KMS-11 (cell line): ENCODE measurements around the gene TUNAR.

ENCODE experiments used
- H2AFZ ChIP-seq: fragments of 200-600 bp; sonication (generic); 2 replicates; pipeline ENCODE4 v1.6.1; 2016; ENCODE audit warnings: antibody characterized with exemption, mixed run types, low read depth
- H3K27ac ChIP-seq: fragments of 200-600 bp; sonication (generic); 2 replicates; pipeline ENCODE4 v1.6.1; 2016; ENCODE audit warnings: mild to moderate bottlenecking, mixed run types
- H3K27me3 ChIP-seq: fragments of 200-600 bp; sonication (generic); 2 replicates; pipeline ENCODE4 v1.6.1; 2017; ENCODE audit warnings: mild to moderate bottlenecking, low read depth, mixed run types, moderate library complexity; ENCODE audit not compliant: insufficient read depth
- H3K36me3 ChIP-seq: fragments of 200-600 bp; sonication (generic); 2 replicates; pipeline ENCODE4 v1.6.1; 2017; ENCODE audit warnings: mild to moderate bottlenecking, mixed run types; ENCODE audit not compliant: insufficient read depth
- H3K4me1 ChIP-seq: fragments of 200-600 bp; sonication (generic); 2 replicates; pipeline ENCODE4 v1.6.1; 2016; ENCODE audit warnings: mild to moderate bottlenecking, low read depth, mixed run types; ENCODE audit not compliant: poor library complexity, severe bottlenecking
- H3K4me2 ChIP-seq: fragments of 200-600 bp; sonication (generic); 2 replicates; pipeline ENCODE4 v1.7.0; 2016; ENCODE audit warnings: mild to moderate bottlenecking, mixed run types
- H3K4me3 ChIP-seq: fragments of 200-600 bp; sonication (generic); IDR thresholded peaks from 2 replicates; pipeline ENCODE4 v1.6.1; 2017; ENCODE audit warnings: low read depth, low read length, mixed read lengths; ENCODE audit not compliant: insufficient read depth
- H3K79me2 ChIP-seq: fragments of 200-600 bp; sonication (generic); 2 replicates; pipeline ENCODE4 v1.6.1; 2016; ENCODE audit warnings: low read depth, mixed run types; ENCODE audit not compliant: insufficient read depth
- H3K9ac ChIP-seq: fragments of 200-600 bp; sonication (generic); 2 replicates; pipeline ENCODE4 v1.6.1; 2016; ENCODE audit warnings: mild to moderate bottlenecking, mixed run types
- H4K20me1 ChIP-seq: fragments of 200-600 bp; sonication (generic); 2 replicates; pipeline ENCODE4 v1.6.1; 2016; ENCODE audit warnings: mild to moderate bottlenecking, mixed run types; ENCODE audit not compliant: insufficient read depth
- CTCF ChIP-seq: fragments of 200-600 bp; sonication (generic); conservative IDR thresholded peaks from 2 replicates; pipeline ENCODE4 v1.6.1; 2017; ENCODE audit warnings: low read depth, mild to moderate bottlenecking, antibody characterized with exemption, low read length, moderate library complexity, mixed read lengths

Gene TUNAR

GRCh38 chr14:95902273-95902826 lies 25.7 kb downstream of the TUNAR start:
- H3K27ac ChIP-seq, result no peak overlapping the region
- H3K9ac ChIP-seq, result no peak overlapping the region
- no peaks in the 10 kb centered on the region for H3K36me3 ChIP-seq
- no peaks in the 10 kb centered on the region for H3K27me3 ChIP-seq
- H2AFZ ChIP-seq, result no peak overlapping the region
- H3K4me2 ChIP-seq, result no peak overlapping the region
- no peaks in the 10 kb centered on the region for H3K4me1 ChIP-seq
- TF ChIP-seq CTCF, result no peak
- H4K20me1 ChIP-seq, result no peaks in the 10 kb centered on the region
- no peaks in the 10 kb centered on the region for H3K79me2 ChIP-seq
- no peak overlapping the region for H3K4me3 ChIP-seq

- no peak for TF ChIP-seq CTCF
- no peaks in the 10 kb centered on the region for H3K36me3 ChIP-seq
- H3K4me2 ChIP-seq, result no peak overlapping the region
- H3K4me1 ChIP-seq, result no peaks in the 10 kb centered on the region
- no peak overlapping the region for H2AFZ ChIP-seq
- H4K20me1 ChIP-seq, result no peaks in the 10 kb centered on the region
- no peaks in the 10 kb centered on the region for H3K79me2 ChIP-seq
- H3K9ac ChIP-seq, result no peak overlapping the region
- H3K27ac ChIP-seq, result no peak overlapping the region
- H3K4me3 ChIP-seq, result no peak overlapping the region
- no peaks in the 10 kb centered on the region for H3K27me3 ChIP-seq
These were observed 26.5 kb downstream of the TUNAR start for GRCh38 chr14:95903165-95903564.

- Histone ChIP-seq H3K9ac (no peak overlapping the region), H2AFZ (no peak overlapping the region), H3K4me1 (no peaks in the 10 kb centered on the region), H3K27ac (no peak overlapping the region), H3K36me3 (no peaks in the 10 kb centered on the region), H3K79me2 (no peaks in the 10 kb centered on the region), H4K20me1 (no peaks in the 10 kb centered on the region), H3K27me3 (no peaks in the 10 kb centered on the region), H3K4me3 (no peak overlapping the region), H3K4me2 (no peak overlapping the region)
- no peak for TF ChIP-seq CTCF
These were observed 27.0 kb downstream of the TUNAR start for GRCh38 chr14:95903616-95904107.

GRCh38 chr14:95906591-95906990 lies 30.0 kb downstream of the TUNAR start:
- TF ChIP-seq CTCF, result no peak
- no peaks in the 10 kb centered on the region for H3K27me3 ChIP-seq
- H3K4me1 ChIP-seq, result no peaks in the 10 kb centered on the region
- H3K36me3 ChIP-seq, result no peaks in the 10 kb centered on the region
- no peak overlapping the region for H3K9ac ChIP-seq
- H3K27ac ChIP-seq, result no peak overlapping the region
- no peak overlapping the region for H3K4me3 ChIP-seq
- no peaks in the 10 kb centered on the region for H3K79me2 ChIP-seq
- no peak overlapping the region for H2AFZ ChIP-seq
- H3K4me2 ChIP-seq, result no peak overlapping the region
- no peaks in the 10 kb centered on the region for H4K20me1 ChIP-seq
